GM18951 (cell line): ENCODE measurements around the gene DHCR7.

Source experiments
- POLR2A ChIP-seq: IDR thresholded peaks from 4 replicates; pipeline ENCODE4 v1.6.1; 2011; ENCODE audit warnings: mild to moderate bottlenecking; ENCODE audit not compliant: insufficient read length, insufficient read depth; ENCODE audit errors: extremely low read depth
- in situ Hi-C: fragments of 300-500 bp; cut with MboI; formaldehyde crosslinking; loops from one replicate; pipeline ENCODE4 v1.12.0; 2022; ENCODE audit warnings: low sequenced_read_pairs, mixed read lengths, inconsistent platforms; ENCODE audit not compliant: unreplicated experiment

Gene DHCR7

GRCh38 chr11:71446942-71447688 is 1.1 kb downstream of the DHCR7 start:
- no peak for TF ChIP-seq POLR2A
- in situ Hi-C loops, result no loop called here

- in situ Hi-C loops, result no loop called here
- no peak for TF ChIP-seq POLR2A
These were observed 2.0 kb downstream of the DHCR7 start for GRCh38 chr11:71446150-71446549.

GRCh38 chr11:71444811-71445210 is 3.4 kb downstream of the DHCR7 start:
- in situ Hi-C loops, result no loop called here

GRCh38 chr11:71443736-71444445 is 4.3 kb downstream of the DHCR7 start:
- TF ChIP-seq POLR2A, result no peak
- in situ Hi-C loops, result no loop called here

More at GRCh38 chr11:71444811-71445210, 3.4 kb downstream of the DHCR7 start:
- TF ChIP-seq POLR2A, result no peak

- in situ Hi-C loops, result no loop called here
- TF ChIP-seq POLR2A, result no peak
These were observed 5.3 kb downstream of the DHCR7 start for GRCh38 chr11:71442880-71443279.

- in situ Hi-C loops, result no loop called here
- no peak for TF ChIP-seq POLR2A
These were observed 6.1 kb downstream of the DHCR7 start for GRCh38 chr11:71442123-71442522.

GRCh38 chr11:71441251-71441650 is 6.9 kb downstream of the DHCR7 start:
- no peak for TF ChIP-seq POLR2A
- in situ Hi-C loops, result no loop called here

- in situ Hi-C loops, result no loop called here
- TF ChIP-seq POLR2A, result no peak
These were observed 8.0 kb downstream of the DHCR7 start for GRCh38 chr11:71440021-71440755.

GRCh38 chr11:71438650-71439049 is 9.5 kb downstream of the DHCR7 start:
- TF ChIP-seq POLR2A, result no peak
- in situ Hi-C loops, result no loop called here

- no peak for TF ChIP-seq POLR2A
- in situ Hi-C loops, result no loop called here
These were observed 10.3 kb downstream of the DHCR7 start for GRCh38 chr11:71437879-71438278.

- in situ Hi-C loops, result no loop called here
- TF ChIP-seq POLR2A, result no peak
These were observed 10.8 kb downstream of the DHCR7 start for GRCh38 chr11:71437399-71437798.

GRCh38 chr11:71436861-71437260 is 11.3 kb downstream of the DHCR7 start:
- TF ChIP-seq POLR2A, result no peak
- in situ Hi-C loops, result no loop called here

- no peak for TF ChIP-seq POLR2A
- in situ Hi-C loops, result no loop called here
These were observed 12.8 kb downstream of the DHCR7 start for GRCh38 chr11:71435278-71435951.
